HEK293 (cell line): ENCODE data around the gene CACNA1D.

ENCODE experiments used
- EGR2 ChIP-seq: fragments of 450-650 bp; formaldehyde crosslinking; IDR thresholded peaks from 2 replicates; pipeline ENCODE4 v1.5.1; 2016; ENCODE audit warnings: low read depth, missing biosample characterization, missing genetic modification characterization
- HOXD13 ChIP-seq: sonication (generic); formaldehyde crosslinking; IDR thresholded peaks from 2 replicates; pipeline ENCODE4 v1.8.0; 2022; ENCODE audit warnings: missing genetic modification reagents, borderline replicate concordance
- REST ChIP-seq: fragments of 450-650 bp; formaldehyde crosslinking; IDR thresholded peaks from 2 replicates; pipeline ENCODE4 v1.5.1; 2016; ENCODE audit warnings: missing biosample characterization, missing genetic modification characterization
- TCF7L2 ChIP-seq: IDR thresholded peaks from 2 replicates; pipeline ENCODE4 v1.6.1; 2011; ENCODE audit warnings: low read depth, mild to moderate bottlenecking, inconsistent platforms, low read length, moderate library complexity, borderline replicate concordance
- ZFP41 ChIP-seq: fragments of 450-650 bp; formaldehyde crosslinking; IDR thresholded peaks from 2 replicates; pipeline ENCODE4 v1.5.1; 2016; ENCODE audit warnings: missing biosample characterization, missing genetic modification characterization, borderline replicate concordance
- ZNF138 ChIP-seq: fragments of 450-650 bp; formaldehyde crosslinking; IDR thresholded peaks from 2 replicates; pipeline ENCODE4 v1.5.1; 2016; ENCODE audit warnings: missing biosample characterization, missing genetic modification characterization, borderline replicate concordance
- ZNF174 ChIP-seq: fragments of 450-650 bp; formaldehyde crosslinking; IDR thresholded peaks from 2 replicates; pipeline ENCODE4 v1.5.0; 2017; ENCODE audit warnings: missing biosample characterization, mild to moderate bottlenecking, missing genetic modification characterization
- ZNF202 ChIP-seq: fragments of 450-650 bp; formaldehyde crosslinking; IDR thresholded peaks from 2 replicates; pipeline ENCODE4 v1.5.1; 2016; ENCODE audit warnings: missing biosample characterization, missing genetic modification characterization, borderline replicate concordance
- ZNF274 ChIP-seq, 2 experiments: fragments of 200-500 bp in 1 of 2; fragments of 450-650 bp in 1 of 2; sonication (Bioruptor generic) in 1 of 2; formaldehyde crosslinking in 1 of 2; IDR thresholded peaks; 2 replicates each; pipeline versions ENCODE4 v1.5.1 to v1.6.1; 2014 to 2016; ENCODE audit warnings: borderline replicate concordance in 1 of 2, inconsistent platforms in 1 of 2, low read length in 1 of 2, missing biosample characterization in 1 of 2, missing genetic modification characterization in 1 of 2
- ZNF292 ChIP-seq: fragments of 450-650 bp; formaldehyde crosslinking; IDR thresholded peaks from 2 replicates; pipeline ENCODE4 v1.5.1; 2016; ENCODE audit warnings: low read depth, missing biosample characterization, missing genetic modification characterization, borderline replicate concordance
- ZNF311 ChIP-seq: fragments of 450-650 bp; formaldehyde crosslinking; IDR thresholded peaks from 2 replicates; pipeline ENCODE4 v1.5.1; 2017; ENCODE audit warnings: missing biosample characterization, missing genetic modification characterization, borderline replicate concordance
- ZNF350 ChIP-seq: fragments of 450-650 bp; formaldehyde crosslinking; IDR thresholded peaks from 2 replicates; pipeline ENCODE4 v1.5.0; 2017; ENCODE audit warnings: missing biosample characterization, mild to moderate bottlenecking, missing genetic modification characterization
- TF ChIP-seq, protein P1 (sequence below): fragments of 450-650 bp; formaldehyde crosslinking; IDR thresholded peaks from 2 replicates; pipeline ENCODE4 v1.5.1; 2016; ENCODE audit warnings: missing biosample characterization, missing genetic modification characterization

DNA sequence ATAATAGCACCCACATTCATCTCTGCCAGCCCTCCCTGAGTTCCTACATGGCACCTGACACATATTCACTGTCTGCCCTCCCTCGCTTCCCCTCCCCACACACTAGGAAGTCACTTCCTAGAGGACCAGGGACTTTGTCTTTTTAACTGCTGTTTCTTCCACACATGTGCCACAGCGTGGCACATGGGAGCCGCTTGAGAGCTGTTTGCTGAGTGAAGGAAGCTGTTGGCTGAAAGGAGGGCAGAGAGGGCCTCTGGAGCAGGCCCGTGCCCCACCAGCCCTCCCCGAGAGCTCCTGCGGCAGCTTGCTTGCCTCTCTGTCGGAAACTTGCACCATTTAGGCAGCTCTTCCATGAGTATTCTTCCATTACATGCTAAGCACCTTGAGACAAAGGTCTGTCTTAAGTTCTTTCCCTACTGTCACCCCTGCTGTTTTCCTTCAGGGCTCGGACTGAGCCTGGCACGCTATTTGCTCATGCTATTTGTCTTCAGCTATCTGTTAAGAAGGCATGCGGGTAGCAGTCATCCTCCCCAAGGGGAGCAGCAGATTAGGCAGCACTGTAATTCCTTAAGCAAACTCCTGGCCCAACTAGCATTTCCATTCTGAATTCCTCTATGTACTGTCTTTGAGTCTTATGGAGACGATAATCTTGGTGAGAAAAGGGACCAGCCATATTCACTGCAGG, 72.2 kb downstream of the CACNA1D start:
- no peak for TF ChIP-seq ZNF292 (tag by site-specific recombination)
- no peak for TF ChIP-seq ZNF350 (tag by site-specific recombination)
- TF ChIP-seq ZNF174 (tag by site-specific recombination): no peak
- TF ChIP-seq, protein P1, sequence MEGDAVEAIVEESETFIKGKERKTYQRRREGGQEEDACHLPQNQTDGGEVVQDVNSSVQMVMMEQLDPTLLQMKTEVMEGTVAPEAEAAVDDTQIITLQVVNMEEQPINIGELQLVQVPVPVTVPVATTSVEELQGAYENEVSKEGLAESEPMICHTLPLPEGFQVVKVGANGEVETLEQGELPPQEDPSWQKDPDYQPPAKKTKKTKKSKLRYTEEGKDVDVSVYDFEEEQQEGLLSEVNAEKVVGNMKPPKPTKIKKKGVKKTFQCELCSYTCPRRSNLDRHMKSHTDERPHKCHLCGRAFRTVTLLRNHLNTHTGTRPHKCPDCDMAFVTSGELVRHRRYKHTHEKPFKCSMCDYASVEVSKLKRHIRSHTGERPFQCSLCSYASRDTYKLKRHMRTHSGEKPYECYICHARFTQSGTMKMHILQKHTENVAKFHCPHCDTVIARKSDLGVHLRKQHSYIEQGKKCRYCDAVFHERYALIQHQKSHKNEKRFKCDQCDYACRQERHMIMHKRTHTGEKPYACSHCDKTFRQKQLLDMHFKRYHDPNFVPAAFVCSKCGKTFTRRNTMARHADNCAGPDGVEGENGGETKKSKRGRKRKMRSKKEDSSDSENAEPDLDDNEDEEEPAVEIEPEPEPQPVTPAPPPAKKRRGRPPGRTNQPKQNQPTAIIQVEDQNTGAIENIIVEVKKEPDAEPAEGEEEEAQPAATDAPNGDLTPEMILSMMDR (tag by site-specific recombination): no peak
- TF ChIP-seq EGR2 (tag by site-specific recombination): no peak
- no peak for TF ChIP-seq ZNF202
- no peak for TF ChIP-seq TCF7L2
- no peak for TF ChIP-seq REST (tag by site-specific recombination)
- no peak for TF ChIP-seq ZFP41 (tag by site-specific recombination)
- no peak for TF ChIP-seq ZNF274 (IDR thresholded peaks at IDR 0.05; ENCODE audit: low read length)
- no peak for TF ChIP-seq ZNF274 (tag by site-specific recombination; IDR thresholded peaks at IDR 0.05; ENCODE audit: borderline replicate concordance)
- no peak for TF ChIP-seq HOXD13 (CRISPR knock-in tag)
- no peak for TF ChIP-seq ZNF311
- no peak for TF ChIP-seq ZNF138 (tag by site-specific recombination)
